K562 (cell line): ENCODE data around the gene ERAP2.

Source experiments
- CTCF ChIP-seq, 3 experiments: IDR thresholded peaks in 2 of 3; conservative IDR thresholded peaks in 1 of 3; 2 replicates each; pipeline ENCODE4 v1.5.1; 2011 to 2012; ENCODE audit warnings: low read length in 3 of 3, mild to moderate bottlenecking in 3 of 3, control low read depth in 2 of 3, improper control_type of control experiment in 1 of 3, inconsistent platforms in 1 of 3, low read depth in 1 of 3, mixed read lengths in 1 of 3, moderate library complexity in 1 of 3; ENCODE audit not compliant: insufficient read depth in 2 of 3
- RAD21 ChIP-seq, 2 experiments: fragments of 250-450 bp in 1 of 2; fragments of 450-650 bp in 1 of 2; sonication (Bioruptor Pico) in 1 of 2; formaldehyde crosslinking in 1 of 2; IDR thresholded peaks in 1 of 2; conservative IDR thresholded peaks in 1 of 2; 2 replicates each; pipeline versions ENCODE4 v1.4.0 to v1.8.0; 2020 to 2022; ENCODE audit warnings: mild to moderate bottlenecking in 2 of 2, moderate library complexity in 1 of 2
- U2AF2 ChIP-seq: fragments of 200-400 bp; formaldehyde crosslinking; optimal IDR thresholded peaks from 2 replicates; pipeline ENCODE3; 2017; ENCODE audit warnings: low read depth, mild to moderate bottlenecking, low read length
- ZNF121 ChIP-seq: sonication (generic); formaldehyde crosslinking; conservative IDR thresholded peaks from 2 replicates; pipeline ENCODE4 v1.8.0; 2022; ENCODE audit warnings: missing genetic modification reagents

GRCh38 chr5:96834016-96834415 is 42.3 kb upstream of the ERAP2 start:
- TF ChIP-seq ZNF121 (CRISPR knock-in tag) = no peak
- no peak for TF ChIP-seq CTCF (IDR thresholded peaks at IDR 0.05 in 2 of 3, conservative IDR thresholded peaks at IDR 0.05 in 1 of 3; ENCODE audit: insufficient read depth in 2 of 3, low read depth in 1 of 3, low read length in 3 of 3)
- no peak for TF ChIP-seq U2AF2
- no peak for TF ChIP-seq RAD21 (CRISPR knock-in tag; conservative IDR thresholded peaks at IDR 0.05 in 1 of 2, IDR thresholded peaks at IDR 0.05 in 1 of 2)
